HEK293 (cell line): ENCODE measurements around the gene SLC30A3.

Source experiments
- CTCF ChIA-PET: fragments of 350-600 bp; formaldehyde crosslinking; extraction: SDS; loops from one replicate; lab custom pipeline; 2021; ENCODE audit warnings: antibody characterized with exemption; lab: Yijun Ruan, JAX
- POLR2A ChIA-PET: fragments of 300-600 bp; formaldehyde crosslinking; extraction: SDS; loops from one replicate; lab custom pipeline; 2020; ENCODE audit warnings: antibody characterized with exemption, inconsistent platforms; lab: Yijun Ruan, JAX
- H3K27ac ChIP-seq: fragments of 200-500 bp; sonication (Bioruptor generic); 2 replicates; pipeline ENCODE4 v1.5.1; 2014; ENCODE audit warnings: low read depth, low read length, control low read depth, inconsistent platforms; ENCODE audit errors: extremely low read depth
- H3K36me3 ChIP-seq, 2 experiments: fragments of 200-500 bp in 1 of 2; sonication (Bioruptor generic) in 1 of 2; 1 replicate in 1 of 2; 2 replicates in 1 of 2; pipeline ENCODE4 v1.5.1; 2014 to 2017; ENCODE audit warnings: inconsistent platforms in 2 of 2, low read length in 2 of 2; ENCODE audit not compliant: control insufficient read depth in 2 of 2, insufficient read depth in 1 of 2
- H3K4me1 ChIP-seq: fragments of 200-500 bp; sonication (Bioruptor generic); 2 replicates; pipeline ENCODE4 v1.5.1; 2014; ENCODE audit warnings: mild to moderate bottlenecking, low read length, inconsistent platforms; ENCODE audit not compliant: control insufficient read depth, insufficient read depth
- H3K4me3 ChIP-seq: 2 replicates; pipeline ENCODE4 v1.5.1; 2011; ENCODE audit warnings: low read depth, mild to moderate bottlenecking, control low read depth, low read length, moderate library complexity
- H3K9me3 ChIP-seq: fragments of 200-500 bp; sonication (Bioruptor generic); 2 replicates; pipeline ENCODE4 v1.5.1; 2014; ENCODE audit warnings: low read depth, low read length, inconsistent platforms; ENCODE audit not compliant: control insufficient read depth, insufficient read depth
- GLI4 ChIP-seq: fragments of 450-650 bp; formaldehyde crosslinking; IDR thresholded peaks from 2 replicates; pipeline ENCODE4 v1.5.1; 2016; ENCODE audit warnings: missing biosample characterization, missing genetic modification characterization
- KLF17 ChIP-seq: fragments of 450-650 bp; formaldehyde crosslinking; IDR thresholded peaks from 2 replicates; pipeline ENCODE4 v1.5.1; 2016; ENCODE audit warnings: missing biosample characterization, missing genetic modification characterization
- MZF1 ChIP-seq: fragments of 450-650 bp; formaldehyde crosslinking; IDR thresholded peaks from 2 replicates; pipeline ENCODE4 v1.5.1; 2017; ENCODE audit warnings: missing biosample characterization, missing genetic modification characterization, borderline replicate concordance
- SETDB1 ChIP-seq: IDR thresholded peaks from one replicate; pipeline ENCODE4 v1.6.1; 2017; ENCODE audit warnings: mild to moderate bottlenecking, low read length, moderate library complexity, mixed read lengths; ENCODE audit not compliant: insufficient read length
- YY2 ChIP-seq: fragments of 450-650 bp; formaldehyde crosslinking; IDR thresholded peaks from 2 replicates; pipeline ENCODE4 v1.5.1; 2016; ENCODE audit warnings: missing biosample characterization, missing genetic modification characterization
- ZBTB1 ChIP-seq: fragments of 450-650 bp; formaldehyde crosslinking; IDR thresholded peaks from 2 replicates; pipeline ENCODE4 v1.5.1; 2016; ENCODE audit warnings: missing biosample characterization, missing genetic modification characterization
- ZBTB44 ChIP-seq: fragments of 450-650 bp; IDR thresholded peaks from 2 replicates; pipeline ENCODE4 v1.5.1; 2018; ENCODE audit warnings: missing biosample characterization, mild to moderate bottlenecking, missing genetic modification characterization
- ZBTB49 ChIP-seq: fragments of 450-650 bp; formaldehyde crosslinking; IDR thresholded peaks from 2 replicates; pipeline ENCODE4 v1.5.1; 2016; ENCODE audit warnings: missing biosample characterization, missing genetic modification characterization, low read depth
- ZFP3 ChIP-seq: fragments of 450-650 bp; formaldehyde crosslinking; IDR thresholded peaks from 2 replicates; pipeline ENCODE4 v1.5.1; 2016; ENCODE audit warnings: low read depth, missing biosample characterization, missing genetic modification characterization
- ZNF148 ChIP-seq: fragments of 450-650 bp; formaldehyde crosslinking; IDR thresholded peaks from 2 replicates; pipeline ENCODE4 v1.5.0; 2017; ENCODE audit warnings: missing biosample characterization, missing genetic modification characterization, borderline replicate concordance
- ZNF19 ChIP-seq: fragments of 450-650 bp; formaldehyde crosslinking; IDR thresholded peaks from 2 replicates; pipeline ENCODE4; 2016; ENCODE audit warnings: missing biosample characterization, missing genetic modification characterization, low read depth
- ZNF202 ChIP-seq: fragments of 450-650 bp; formaldehyde crosslinking; IDR thresholded peaks from 2 replicates; pipeline ENCODE4 v1.5.1; 2016; ENCODE audit warnings: missing biosample characterization, missing genetic modification characterization, borderline replicate concordance
- ZNF280D ChIP-seq: fragments of 450-650 bp; formaldehyde crosslinking; IDR thresholded peaks from 2 replicates; pipeline ENCODE4 v1.5.1; 2016; ENCODE audit warnings: missing biosample characterization, missing genetic modification characterization
- ZNF426 ChIP-seq: fragments of 450-650 bp; formaldehyde crosslinking; IDR thresholded peaks from 2 replicates; pipeline ENCODE4 v1.5.1; 2017; ENCODE audit warnings: missing biosample characterization, missing genetic modification characterization, mild to moderate bottlenecking, inconsistent platforms, moderate library complexity
- ZNF596 ChIP-seq: fragments of 450-650 bp; IDR thresholded peaks from 2 replicates; pipeline ENCODE4 v1.5.0; 2018; ENCODE audit warnings: missing biosample characterization, mild to moderate bottlenecking, missing genetic modification characterization, moderate library complexity
- ZNF639 ChIP-seq: fragments of 450-650 bp; formaldehyde crosslinking; IDR thresholded peaks from 2 replicates; pipeline ENCODE4 v1.5.1; 2016; ENCODE audit warnings: missing biosample characterization, missing genetic modification characterization
- ZNF707 ChIP-seq: fragments of 450-650 bp; formaldehyde crosslinking; IDR thresholded peaks from 2 replicates; pipeline ENCODE4 v1.5.1; 2016; ENCODE audit warnings: missing biosample characterization, missing genetic modification characterization
- ZSCAN4 ChIP-seq: fragments of 450-650 bp; formaldehyde crosslinking; IDR thresholded peaks from 2 replicates; pipeline ENCODE4 v1.5.1; 2017; ENCODE audit warnings: missing biosample characterization, missing genetic modification characterization

SLC30A3 gene

GRCh38 chr2:27285481-27285880 lies 22.6 kb upstream of the SLC30A3 start:
- no peak overlapping the region for H3K4me3 ChIP-seq
- H3K4me1 ChIP-seq, result no peaks in the 10 kb centered on the region; the same call in 1 of the 2 replicates
- no peaks in the 10 kb centered on the region for H3K36me3 ChIP-seq
- no peaks in the 10 kb centered on the region for H3K9me3 ChIP-seq
- TF ChIP-seq ZNF148 (no peak), ZFP3 (tag by site-specific recombination) (no peak), SETDB1 (no peak), ZNF639 (tag by site-specific recombination) (no peak)
- TF ChIP-seq, all 188 proteins: peak for 0
- CTCF ChIA-PET, result interaction anchor here (1.3 to 7.9 kb wide), 3 partner anchors 9 to 36 kb away, joined by 3 to 211 read pairs (median 6); no protein-coding TSS in a partner anchor
- H3K27ac ChIP-seq, result no peak overlapping the region
- POLR2A ChIA-PET, result no interaction called here

- Histone ChIP-seq H3K27ac (no peak overlapping the region), H3K4me1 (no peaks in the 10 kb centered on the region; the same call in 1 of the 2 replicates), H3K9me3 (no peaks in the 10 kb centered on the region), H3K36me3 (no peaks in the 10 kb centered on the region), H3K4me3 (no peak overlapping the region)
- TF ChIP-seq ZSCAN4, result no peak
- TF ChIP-seq ZNF596 (tag by site-specific recombination), result no peak
- no peak for TF ChIP-seq ZNF280D
- TF ChIP-seq KLF17 (tag by site-specific recombination), result no peak
- no peak for TF ChIP-seq MZF1 (tag by site-specific recombination)
- no peak for TF ChIP-seq ZBTB44
- TF ChIP-seq ZNF202 (tag by site-specific recombination), result no peak
- no peak for TF ChIP-seq SETDB1
- no peak for TF ChIP-seq ZNF707 (tag by site-specific recombination)
- no peak for TF ChIP-seq YY2 (tag by site-specific recombination)
- no peak for TF ChIP-seq ZBTB49 (tag by site-specific recombination)
- no peak for TF ChIP-seq ZNF19
- TF ChIP-seq ZNF426 (tag by site-specific recombination), result no peak
- TF ChIP-seq ZBTB1 (tag by site-specific recombination), result no peak
- TF ChIP-seq GLI4, result no peak
- ChIA-PET CTCF (interaction anchor here (1.0 to 7.9 kb wide), 5 partner anchors 12 to 94 kb away, joined by 3 to 211 read pairs (median 9); partner anchors contain the start of gene SLC30A3), POLR2A (no interaction called here)
Measured at GRCh38 chr2:27284996-27285395, 22.1 kb upstream of the SLC30A3 start.
